GM13976 (cell line): Measurements from ENCODE around the gene DYNLRB2.
A peak's percentile ranks its signal among the peaks of the same experiment; 100 is the strongest.

Source experiments
- DNase-seq: peaks from one replicate; pipeline ENCODE4 v3.0.0; 2012; ENCODE audit warnings: low spot score
- CTCF ChIP-seq: IDR thresholded peaks from 2 replicates; pipeline ENCODE4 v1.5.1; 2012; ENCODE audit warnings: borderline replicate concordance, mild to moderate bottlenecking; ENCODE audit not compliant: insufficient read depth; ENCODE audit errors: extremely low read depth, missing control alignments, control extremely low read depth
- in situ Hi-C: fragments of 300-500 bp; cut with MboI; formaldehyde crosslinking; loops from one replicate; pipeline ENCODE4 v1.12.0; 2022; ENCODE audit warnings: low sequenced_read_pairs, mixed read lengths, inconsistent platforms; ENCODE audit not compliant: unreplicated experiment

Gene DYNLRB2

GRCh38 chr16:80540516-80541305, at the start of gene DYNLRB2:
Gene DYNLRB2 (plus strand): TSS chr16:80540993. CDS start chr16:80541077, 84 bp downstream.
- peak; percentile 96 for DNase-seq
- TF ChIP-seq CTCF = no peak
- in situ Hi-C loops = loop anchor here (10.0 kb wide), 1 partner anchor 264 kb away; the partner anchor contains the start of gene CDYL2

- in situ Hi-C loops = no loop called here
Measured at GRCh38 chr16:80500116-80500859, 40.5 kb upstream of the DYNLRB2 start.

GRCh38 chr16:80500961-80501525, 39.8 kb upstream of the DYNLRB2 start:
- TF ChIP-seq CTCF = no peak
- in situ Hi-C loops = no loop called here
- DNase-seq = no peak

More at GRCh38 chr16:80500116-80500859, 40.5 kb upstream of the DYNLRB2 start:
- TF ChIP-seq CTCF = no peak
- no peak for DNase-seq

GRCh38 chr16:80503107-80503506, 37.7 kb upstream of the DYNLRB2 start:
- DNase-seq = no peak
- in situ Hi-C loops = no loop called here

DNA sequence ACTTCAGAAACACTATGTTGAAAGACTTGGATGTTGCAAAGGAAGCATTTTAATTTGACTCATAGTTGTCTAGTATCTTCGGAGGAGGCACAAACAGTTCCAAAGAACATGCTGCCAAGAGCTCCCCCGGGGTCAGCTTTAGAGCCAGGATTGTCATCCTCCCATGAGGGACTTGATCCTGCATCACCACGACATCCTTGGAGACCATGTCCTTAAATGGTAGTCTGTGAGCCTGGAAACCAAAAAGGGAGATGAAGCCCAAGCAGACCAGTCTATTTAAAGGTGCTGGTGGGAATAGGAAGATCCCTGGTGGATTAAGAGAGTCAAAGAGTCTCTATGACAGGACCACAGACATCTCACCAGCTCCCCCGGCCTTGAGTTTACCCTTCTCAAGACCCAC, 33.3 kb upstream of the DYNLRB2 start:
- DNase-seq = no peak
- TF ChIP-seq CTCF = no peak
- in situ Hi-C loops = no loop called here

More at GRCh38 chr16:80503107-80503506, 37.7 kb upstream of the DYNLRB2 start:
- TF ChIP-seq CTCF = no peak

GRCh38 chr16:80509872-80510271, 30.9 kb upstream of the DYNLRB2 start:
- TF ChIP-seq CTCF = no peak
- in situ Hi-C loops = no loop called here
- no peak for DNase-seq
